ENCODE measurements around the gene UPF2. TPM values are rescaled to one million over a fixed set of nuclear protein-coding genes. Genes with fewer than 3 reads are reported as not detected.

Gene UPF2
- total RNA-seq, 6 experiments from 2014 or later = 18.3 to 24.1 (median 22.0) TPM

DNA sequence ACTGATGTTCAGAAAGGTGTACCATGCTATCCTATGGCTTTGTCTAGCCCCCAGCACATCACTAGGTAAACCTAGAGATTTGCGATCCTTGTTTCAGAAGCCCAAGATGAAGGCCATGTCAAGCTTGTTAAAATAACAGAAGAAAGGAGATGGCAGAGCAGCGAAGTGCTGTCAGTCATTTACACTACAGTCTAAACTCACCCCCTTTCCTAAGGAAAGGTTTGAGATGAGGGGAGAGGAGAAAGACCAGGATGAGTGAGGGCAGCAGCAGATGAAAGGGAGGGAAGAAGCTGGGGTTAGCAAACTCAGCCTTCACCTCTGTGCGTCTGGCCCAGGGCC is 144.6 kb downstream of the UPF2 start:
- TF ChIP-seq, protein P1, sequence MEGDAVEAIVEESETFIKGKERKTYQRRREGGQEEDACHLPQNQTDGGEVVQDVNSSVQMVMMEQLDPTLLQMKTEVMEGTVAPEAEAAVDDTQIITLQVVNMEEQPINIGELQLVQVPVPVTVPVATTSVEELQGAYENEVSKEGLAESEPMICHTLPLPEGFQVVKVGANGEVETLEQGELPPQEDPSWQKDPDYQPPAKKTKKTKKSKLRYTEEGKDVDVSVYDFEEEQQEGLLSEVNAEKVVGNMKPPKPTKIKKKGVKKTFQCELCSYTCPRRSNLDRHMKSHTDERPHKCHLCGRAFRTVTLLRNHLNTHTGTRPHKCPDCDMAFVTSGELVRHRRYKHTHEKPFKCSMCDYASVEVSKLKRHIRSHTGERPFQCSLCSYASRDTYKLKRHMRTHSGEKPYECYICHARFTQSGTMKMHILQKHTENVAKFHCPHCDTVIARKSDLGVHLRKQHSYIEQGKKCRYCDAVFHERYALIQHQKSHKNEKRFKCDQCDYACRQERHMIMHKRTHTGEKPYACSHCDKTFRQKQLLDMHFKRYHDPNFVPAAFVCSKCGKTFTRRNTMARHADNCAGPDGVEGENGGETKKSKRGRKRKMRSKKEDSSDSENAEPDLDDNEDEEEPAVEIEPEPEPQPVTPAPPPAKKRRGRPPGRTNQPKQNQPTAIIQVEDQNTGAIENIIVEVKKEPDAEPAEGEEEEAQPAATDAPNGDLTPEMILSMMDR (IDR thresholded peaks at IDR 0.05) = no peak
- Mint-ChIP-seq H3K9me3 (no peaks in the 10 kb centered on the region), H3K27ac (no peak overlapping the region), H3K27me3 (ENCODE audit: insufficient read depth) (peaks cover 6% of the 10 kb centered on the region), H3K36me3 (ENCODE audit: low read depth) (no peaks in the 10 kb centered on the region), H3K4me1 (ENCODE audit: low read depth) (peaks cover 11% of the 10 kb centered on the region), H3K4me3 (no peak overlapping the region)
- DNase-seq = no peak

DNA sequence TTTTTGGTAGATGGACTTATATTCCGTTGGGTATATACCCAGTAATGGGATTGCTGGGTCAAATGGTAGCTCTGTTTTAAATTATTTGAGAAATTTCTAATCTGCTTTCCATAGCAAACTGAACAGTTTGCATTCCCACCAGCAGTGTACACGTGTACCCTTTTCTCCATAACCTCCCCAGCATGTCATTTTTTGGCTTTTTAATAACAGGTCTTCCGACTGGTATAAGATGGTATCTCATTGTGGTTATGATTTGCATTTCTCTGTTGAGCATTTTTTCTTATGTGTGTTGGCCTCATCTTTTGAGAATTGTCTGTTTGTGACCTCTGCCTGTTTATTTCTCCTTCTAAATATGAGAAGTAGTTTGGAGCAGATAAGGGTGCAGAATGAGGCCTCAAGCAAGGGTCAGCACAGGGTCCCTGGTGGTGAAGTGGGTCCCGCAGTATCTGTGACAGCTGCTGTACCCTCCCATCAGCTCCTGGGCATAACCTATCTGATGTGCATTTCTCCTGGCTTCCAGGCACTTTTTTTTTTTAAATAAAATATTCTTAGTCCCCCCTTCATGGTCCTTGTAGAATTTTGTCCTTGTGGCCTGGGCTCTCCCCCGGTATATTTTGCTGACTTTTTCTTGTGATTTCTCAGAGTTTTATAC is 145.9 kb downstream of the UPF2 start:
- no peak overlapping the region for H3K27ac Mint-ChIP-seq
- no peaks in the 10 kb centered on the region for H3K36me3 Mint-ChIP-seq (ENCODE audit: low read depth)
- TF ChIP-seq, protein P1 (IDR thresholded peaks at IDR 0.05) = 0 out of 2 replicates have a peak, but pooled peaks have one; percentile 4
- H3K9me3 Mint-ChIP-seq = no peaks in the 10 kb centered on the region
- no peak overlapping the region for H3K4me3 Mint-ChIP-seq
- peaks cover 4% of the 10 kb centered on the region for H3K27me3 Mint-ChIP-seq (ENCODE audit: insufficient read depth)
- no peak for DNase-seq
- peaks cover 4% of the 10 kb centered on the region for H3K4me1 Mint-ChIP-seq (ENCODE audit: low read depth)

DNA sequence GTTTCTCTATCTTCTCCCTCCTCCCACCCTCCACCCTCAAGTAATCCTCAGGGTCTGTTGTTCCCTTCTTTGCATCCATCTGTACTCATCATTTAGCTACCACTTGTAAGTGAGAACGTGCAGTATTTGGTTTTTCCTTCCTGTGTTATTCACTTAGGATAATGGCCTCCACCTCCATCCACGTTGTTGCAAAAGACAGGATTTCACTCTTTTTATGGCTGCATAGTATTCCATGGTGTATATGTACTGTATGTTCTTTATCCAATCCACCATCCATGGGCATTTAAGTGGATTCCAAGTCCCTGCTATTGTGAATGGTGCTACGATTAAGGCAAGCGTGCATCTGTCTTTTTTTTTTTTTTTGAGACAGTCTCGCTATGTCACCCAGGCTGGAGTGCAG is 147.0 kb downstream of the UPF2 start:
- no peaks in the 10 kb centered on the region for H3K36me3 Mint-ChIP-seq (ENCODE audit: low read depth)
- H3K4me3 Mint-ChIP-seq = no peak overlapping the region
- no peak for DNase-seq
- no peak overlapping the region for H3K27ac Mint-ChIP-seq
- TF ChIP-seq, protein P1 (IDR thresholded peaks at IDR 0.05) = no peak
- peaks cover 4% of the 10 kb centered on the region for H3K27me3 Mint-ChIP-seq (ENCODE audit: insufficient read depth)
- H3K9me3 Mint-ChIP-seq = no peaks in the 10 kb centered on the region
- no peaks in the 10 kb centered on the region for H3K4me1 Mint-ChIP-seq (ENCODE audit: low read depth)

DNA sequence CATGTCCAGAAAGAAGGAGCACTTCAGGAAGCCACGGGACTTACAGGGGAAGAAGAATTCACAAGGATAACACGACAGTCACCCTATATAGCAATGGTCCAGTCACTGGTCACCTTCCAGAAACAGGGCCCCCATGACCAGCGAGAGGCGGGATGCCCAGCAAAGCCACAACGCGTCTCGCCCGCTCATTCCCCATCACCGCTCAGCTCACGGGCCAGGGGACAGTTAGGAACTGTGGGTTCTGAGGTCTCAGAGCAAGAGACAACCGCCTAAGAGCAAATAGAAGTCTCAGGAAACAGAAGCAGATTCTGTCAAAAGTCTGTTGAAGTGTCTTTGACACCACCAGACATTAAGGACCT is 147.5 kb downstream of the UPF2 start:
- H3K4me3 Mint-ChIP-seq = no peak overlapping the region
- TF ChIP-seq, protein P1 (IDR thresholded peaks at IDR 0.05) = no peak
- no peaks in the 10 kb centered on the region for H3K9me3 Mint-ChIP-seq
- no peaks in the 10 kb centered on the region for H3K4me1 Mint-ChIP-seq (ENCODE audit: low read depth)
- H3K27me3 Mint-ChIP-seq (ENCODE audit: insufficient read depth) = peaks cover 4% of the 10 kb centered on the region
- no peaks in the 10 kb centered on the region for H3K36me3 Mint-ChIP-seq (ENCODE audit: low read depth)
- H3K27ac Mint-ChIP-seq = no peak overlapping the region
- DNase-seq = no peak

DNA sequence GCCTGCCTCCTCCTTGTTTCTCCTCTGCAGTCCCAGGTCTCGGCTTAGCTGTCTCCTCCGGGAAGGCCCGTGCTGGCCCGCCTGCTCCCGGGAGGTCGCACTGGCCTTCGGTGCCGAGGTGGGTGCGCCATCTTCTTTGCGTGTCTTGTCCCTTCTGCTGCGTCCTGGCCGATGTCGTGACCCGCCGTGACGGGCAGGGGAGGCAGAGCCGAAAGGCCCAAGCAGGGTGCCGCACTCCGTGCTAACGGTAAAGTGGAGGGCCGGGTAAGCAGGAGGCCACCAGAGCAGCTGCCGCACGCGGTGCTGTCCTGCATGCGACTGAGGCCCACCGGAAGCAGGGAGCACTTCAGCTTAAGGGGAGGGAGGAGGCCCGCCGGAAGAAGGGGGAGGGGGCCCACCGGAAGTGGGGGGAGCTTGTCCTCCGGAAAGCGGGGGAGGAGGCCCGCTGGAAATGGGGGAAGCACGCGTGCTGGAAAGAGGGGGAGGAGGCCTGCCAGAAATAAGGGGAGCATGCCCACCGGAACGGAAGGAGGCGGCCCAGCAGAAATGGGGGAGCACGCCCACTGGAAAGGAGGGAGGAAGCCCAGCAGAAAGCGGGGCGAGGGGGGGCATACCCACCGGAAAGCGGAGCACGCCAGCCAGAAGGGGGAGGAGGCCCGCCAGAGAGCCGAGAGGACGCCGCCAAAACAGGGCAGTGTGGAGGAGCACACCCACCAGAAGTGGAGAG is 148.1 kb downstream of the UPF2 start:
- TF ChIP-seq, protein P1 (IDR thresholded peaks at IDR 0.05) = no peak
- Mint-ChIP-seq H3K36me3 (ENCODE audit: low read depth) (no peaks in the 10 kb centered on the region), H3K27me3 (ENCODE audit: insufficient read depth) (peaks cover 4% of the 10 kb centered on the region), H3K4me3 (no peak overlapping the region), H3K27ac (no peak overlapping the region), H3K9me3 (no peaks in the 10 kb centered on the region), H3K4me1 (ENCODE audit: low read depth) (no peaks in the 10 kb centered on the region)
- no peak for DNase-seq
